RWPE1 (cell line): ENCODE data around the gene ARL15.

Experiments used
- CTCF ChIA-PET: fragments of 350-600 bp; sonication (Branson Sonifier 250); formaldehyde crosslinking; extraction: SDS; loops from one replicate; lab custom pipeline; 2021; lab: Yijun Ruan, JAX
- POLR2A ChIA-PET: fragments of 400-600 bp; formaldehyde crosslinking; extraction: SDS; loops from one replicate; lab custom pipeline; 2020; ENCODE audit warnings: antibody characterized with exemption; ENCODE audit not compliant: low non-redundant PET; lab: Yijun Ruan, JAX
- DNase-seq: peaks from one replicate; pipeline ENCODE4 v3.0.0; 2012; ENCODE audit warnings: low spot score
- H3K27ac ChIP-seq: fragments of 450-650 bp; 2 replicates; pipeline ENCODE4 v1.5.1; 2017
- CTCF ChIP-seq: fragments of 450-650 bp; conservative IDR thresholded peaks from 2 replicates; pipeline ENCODE4 v1.5.1; 2017; ENCODE audit warnings: low read depth, mild to moderate bottlenecking

The ARL15 gene

GRCh38 chr5:53932351-53932750 is 378.0 kb downstream of the ARL15 start:
- no peak for TF ChIP-seq CTCF
- DNase-seq = no peak
- POLR2A ChIA-PET = no interaction called here
- CTCF ChIA-PET = no interaction called here
- H3K27ac ChIP-seq = no peak overlapping the region

GRCh38 chr5:53930457-53930856 is 379.9 kb downstream of the ARL15 start:
- no peak overlapping the region for H3K27ac ChIP-seq
- DNase-seq = no peak
- ChIA-PET POLR2A (no interaction called here), CTCF (no interaction called here)
- no peak for TF ChIP-seq CTCF

- H3K27ac ChIP-seq = no peak overlapping the region
- no peak for TF ChIP-seq CTCF
- POLR2A ChIA-PET = no interaction called here
- CTCF ChIA-PET = no interaction called here
- no peak for DNase-seq
Observed at GRCh38 chr5:53929570-53929969, 380.8 kb downstream of the ARL15 start.

GRCh38 chr5:53929152-53929551 is 381.2 kb downstream of the ARL15 start:
- H3K27ac ChIP-seq = no peak overlapping the region

GRCh38 chr5:53928641-53929040 is 381.7 kb downstream of the ARL15 start:
- TF ChIP-seq CTCF = no peak
- no peak for DNase-seq
- ChIA-PET CTCF (interaction anchor here (1.1 kb wide), 1 partner anchor 32 kb away, joined by 3 read pairs; no protein-coding TSS in a partner anchor), POLR2A (no interaction called here)
- H3K27ac ChIP-seq = no peak overlapping the region

More at GRCh38 chr5:53929152-53929551, 381.2 kb downstream of the ARL15 start:
- DNase-seq = no peak
- POLR2A ChIA-PET = no interaction called here
- CTCF ChIA-PET = no interaction called here
- no peak for TF ChIP-seq CTCF

- POLR2A ChIA-PET = no interaction called here
- CTCF ChIA-PET = interaction anchor here (0.7 to 1.1 kb wide), 2 partner anchors 11 to 33 kb away, joined by 3 read pairs; no protein-coding TSS in a partner anchor
- no peak overlapping the region for H3K27ac ChIP-seq
- DNase-seq = no peak
- no peak for TF ChIP-seq CTCF
Observed at GRCh38 chr5:53927668-53928247, 382.6 kb downstream of the ARL15 start.
